PC-3 (cell line): ENCODE data around the gene SLC30A10.

Source experiments
- EZH2 ChIP-seq: fragments of 300-600 bp; sonication (generic); IDR thresholded peaks from one replicate; pipeline ENCODE4 v1.6.1; 2017; ENCODE audit warnings: antibody characterized with exemption, mild to moderate bottlenecking, low read length; ENCODE audit not compliant: unreplicated experiment
- EZH2phosphoT487 ChIP-seq: fragments of 300-600 bp; sonication (generic); IDR thresholded peaks from 2 replicates; pipeline ENCODE4 v1.6.1; 2018; ENCODE audit warnings: mild to moderate bottlenecking, antibody characterized with exemption, low read length, borderline replicate concordance
- TF ChIP-seq, protein P1 (sequence below): fragments of 300-600 bp; sonication (generic); conservative IDR thresholded peaks from 2 replicates; pipeline ENCODE4 v1.5.1; 2017; ENCODE audit warnings: antibody characterized with exemption, low read depth, mild to moderate bottlenecking, low read length

DNA sequence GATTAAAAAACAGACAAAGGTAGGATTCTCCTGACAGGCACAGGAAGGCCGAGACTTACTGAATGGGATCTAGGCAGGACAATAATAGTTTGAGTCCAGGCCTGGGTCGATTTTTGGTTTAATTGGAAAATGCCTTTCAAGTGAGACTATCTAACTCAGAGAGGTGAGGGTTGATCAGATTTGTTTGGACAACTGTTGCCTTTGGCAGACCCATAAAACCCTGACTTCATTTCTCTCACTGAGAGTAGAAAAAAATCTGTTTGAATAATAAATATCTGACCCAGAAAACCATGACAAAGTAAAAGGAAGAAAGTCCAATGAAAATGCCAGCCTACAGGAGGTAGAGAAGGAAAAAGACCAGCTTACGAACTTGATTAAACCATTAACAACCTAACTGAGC lies 12.3 kb upstream of the SLC30A10 start:
- no peak for TF ChIP-seq EZH2phosphoT487
- TF ChIP-seq, protein P1, sequence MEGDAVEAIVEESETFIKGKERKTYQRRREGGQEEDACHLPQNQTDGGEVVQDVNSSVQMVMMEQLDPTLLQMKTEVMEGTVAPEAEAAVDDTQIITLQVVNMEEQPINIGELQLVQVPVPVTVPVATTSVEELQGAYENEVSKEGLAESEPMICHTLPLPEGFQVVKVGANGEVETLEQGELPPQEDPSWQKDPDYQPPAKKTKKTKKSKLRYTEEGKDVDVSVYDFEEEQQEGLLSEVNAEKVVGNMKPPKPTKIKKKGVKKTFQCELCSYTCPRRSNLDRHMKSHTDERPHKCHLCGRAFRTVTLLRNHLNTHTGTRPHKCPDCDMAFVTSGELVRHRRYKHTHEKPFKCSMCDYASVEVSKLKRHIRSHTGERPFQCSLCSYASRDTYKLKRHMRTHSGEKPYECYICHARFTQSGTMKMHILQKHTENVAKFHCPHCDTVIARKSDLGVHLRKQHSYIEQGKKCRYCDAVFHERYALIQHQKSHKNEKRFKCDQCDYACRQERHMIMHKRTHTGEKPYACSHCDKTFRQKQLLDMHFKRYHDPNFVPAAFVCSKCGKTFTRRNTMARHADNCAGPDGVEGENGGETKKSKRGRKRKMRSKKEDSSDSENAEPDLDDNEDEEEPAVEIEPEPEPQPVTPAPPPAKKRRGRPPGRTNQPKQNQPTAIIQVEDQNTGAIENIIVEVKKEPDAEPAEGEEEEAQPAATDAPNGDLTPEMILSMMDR: no peak
- TF ChIP-seq EZH2: no peak
